GM23248 (cell line): Measurements from ENCODE around the gene CLCN6. TPM values are rescaled to one million over a fixed set of nuclear protein-coding genes. Genes with fewer than 3 reads are reported as not detected.

Source experiments
- DNase-seq: peaks from one replicate; pipeline ENCODE4 v3.0.0-alpha.2; 2015
- H2AFZ ChIP-seq: fragments of 200-600 bp; sonication (generic); 2 replicates; pipeline ENCODE4 v1.6.1; 2016; ENCODE audit warnings: antibody characterized with exemption
- H3F3A ChIP-seq: fragments of 200-600 bp; sonication (generic); 2 replicates; pipeline ENCODE4 v1.6.1; 2016; ENCODE audit warnings: mild to moderate bottlenecking, antibody characterized with exemption, mixed run types; ENCODE audit not compliant: insufficient read depth
- H3K27ac ChIP-seq: fragments of 200-600 bp; sonication (generic); 2 replicates; pipeline ENCODE4 v1.5.1; 2016; ENCODE audit warnings: mild to moderate bottlenecking
- H3K27me3 ChIP-seq: fragments of 200-600 bp; sonication (generic); replicated peaks from 2 replicates; pipeline ENCODE4 v1.6.1; 2016; ENCODE audit warnings: mild to moderate bottlenecking; ENCODE audit not compliant: insufficient read depth
- H3K36me3 ChIP-seq: fragments of 200-600 bp; sonication (generic); 2 replicates; pipeline ENCODE4 v1.6.1; 2016; ENCODE audit warnings: low read depth, mild to moderate bottlenecking
- H3K4me1 ChIP-seq: fragments of 200-600 bp; sonication (generic); 2 replicates; pipeline ENCODE4 v1.6.1; 2016; ENCODE audit warnings: mild to moderate bottlenecking; ENCODE audit not compliant: insufficient read depth
- H3K4me2 ChIP-seq: fragments of 200-600 bp; sonication (generic); one replicate; pipeline ENCODE4 v1.6.1; 2016; ENCODE audit warnings: mild to moderate bottlenecking; ENCODE audit not compliant: unreplicated experiment
- H3K4me3 ChIP-seq: fragments of 200-600 bp; sonication (generic); 2 replicates; pipeline ENCODE4 v1.5.1; 2016; ENCODE audit warnings: mild to moderate bottlenecking
- H3K79me2 ChIP-seq: fragments of 200-600 bp; sonication (generic); 2 replicates; pipeline ENCODE4 v1.6.1; 2016; ENCODE audit warnings: mild to moderate bottlenecking; ENCODE audit not compliant: insufficient read depth
- H3K9ac ChIP-seq: fragments of 200-600 bp; sonication (generic); 2 replicates; pipeline ENCODE4 v1.6.1; 2016; ENCODE audit warnings: mild to moderate bottlenecking
- H3K9me2 ChIP-seq: fragments of 200-600 bp; sonication (generic); 2 replicates; pipeline ENCODE4 v1.6.1; 2016; ENCODE audit warnings: mixed run types, mild to moderate bottlenecking, moderate library complexity; ENCODE audit not compliant: insufficient read depth
- H3K9me3 ChIP-seq: fragments of 200-600 bp; sonication (generic); one replicate; pipeline ENCODE4 v1.6.1; 2017; ENCODE audit warnings: low read depth
- H4K20me1 ChIP-seq: fragments of 200-600 bp; sonication (generic); 2 replicates; pipeline ENCODE4 v1.6.0; 2016; ENCODE audit not compliant: insufficient read depth
- EZH2 ChIP-seq: fragments of 200-600 bp; sonication (generic); IDR thresholded peaks from 2 replicates; pipeline ENCODE4 v1.6.1; 2018; ENCODE audit warnings: antibody characterized with exemption, mild to moderate bottlenecking; ENCODE audit not compliant: insufficient read depth, poor library complexity, severe bottlenecking
- EZH2phosphoT487 ChIP-seq: fragments of 200-600 bp; sonication (generic); IDR thresholded peaks from 2 replicates; pipeline ENCODE4 v1.6.1; 2018; ENCODE audit warnings: antibody characterized with exemption, moderate library complexity, mild to moderate bottlenecking, low read depth; ENCODE audit not compliant: insufficient read depth
- WGBS, 2 experiments: methylation state at CpG; one replicate each; pipeline ENCODE4 v1.1.6; 2015 to 2017; ENCODE audit warnings: low lambda C conversion rate in 2 of 2, low coverage in 1 of 2; ENCODE audit errors: missing lambda C conversion rate in 2 of 2; 5-methylcytosine and 5-hydroxymethylcytosine counted together
- in situ Hi-C: fragments of 300-500 bp; cut with MboI; formaldehyde crosslinking; loops from 2 replicates; pipeline ENCODE4 v1.15.0; 2020
- polyA plus RNA-seq: library from polyadenylated mRNA; unstranded; fragments of >200 nt; fragmentation: Nextera tagmentation; extraction: Ambion mirVana; gene quantifications from 2 replicates; pipeline ENCODE4 v1.2.1, GENCODE V29; 2016
- total RNA-seq: library from RNA; depleted of rRNA; stranded (reverse); fragments of >200 nt; shearing (Covaris generic); gene quantifications from 2 replicates; pipeline ENCODE4 v1.2.3, GENCODE V29; 2014

CLCN6 gene
- total and polyA plus RNA-seq, 2 experiments from 2014 or later, result 4.9 to 5.4 TPM

GRCh38 chr1:11858158-11858557 is 52.2 kb downstream of the CLCN6 start:
- no peaks in the 10 kb centered on the region for H3F3A ChIP-seq
- H3K4me2 ChIP-seq, result no peak overlapping the region
- H3K9me2 ChIP-seq, result no peaks in the 10 kb centered on the region
- H3K4me3 ChIP-seq, result no peak overlapping the region
- H3K9ac ChIP-seq, result no peak overlapping the region
- in situ Hi-C loops, result no loop called here
- no peaks in the 10 kb centered on the region for H3K4me1 ChIP-seq
- no peak overlapping the region for H2AFZ ChIP-seq
- DNase-seq, result no peak
- WGBS, 2 experiments, result 51 to 62% methylated on average over 14 of the region's 14 CpGs
- peaks cover 52% of the 10 kb centered on the region for H3K27me3 ChIP-seq
- no peaks in the 10 kb centered on the region for H3K79me2 ChIP-seq
- no peaks in the 10 kb centered on the region for H3K36me3 ChIP-seq
- no peak overlapping the region for H3K27ac ChIP-seq
- no peaks in the 10 kb centered on the region for H3K9me3 ChIP-seq
- TF ChIP-seq EZH2phosphoT487, result no peak
- no peak for TF ChIP-seq EZH2
- H4K20me1 ChIP-seq, result no peaks in the 10 kb centered on the region

DNA sequence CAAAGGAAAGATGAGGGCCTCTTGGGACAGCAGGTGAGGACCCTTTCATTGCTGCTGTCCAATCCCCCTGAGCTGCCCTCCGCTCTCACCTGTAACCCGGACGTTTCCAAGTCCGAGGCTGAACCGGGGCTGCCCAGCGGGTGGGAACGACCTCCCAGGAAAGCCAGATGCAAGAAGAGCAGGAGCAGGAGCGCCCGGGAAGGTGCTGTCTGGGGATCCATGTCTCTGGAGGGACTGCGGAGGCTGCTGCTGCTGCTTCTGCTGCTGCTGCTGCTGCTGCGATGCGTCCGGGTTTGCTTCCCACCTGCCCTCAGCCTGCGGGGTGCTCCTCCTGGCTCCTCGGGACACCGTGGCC is 52.6 kb downstream of the CLCN6 start, which contains the start of gene NPPB:
Gene NPPB (minus strand): TSS at position 333 of the 355 bp plus-strand sequence. CDS start 112 bp downstream, at position 221.
- Histone ChIP-seq H3K4me3 (no peak within 1 kb of the TSS), H3K27ac (no peak within 1 kb of the TSS), H3K4me2 (no peak within 1 kb of the TSS), H3K36me3 (no peaks in the 10 kb centered on the region), H3K9me2 (no peaks in the 10 kb centered on the region), H3K27me3 (peaks cover 52% of the 10 kb centered on the region), H3K9me3 (no peaks in the 10 kb centered on the region), H3F3A (no peaks in the 10 kb centered on the region), H3K79me2 (no peaks in the 10 kb centered on the region), H3K9ac (no peak within 1 kb of the TSS), H2AFZ (no peak within 1 kb of the TSS), H3K4me1 (no peaks in the 10 kb centered on the region), H4K20me1 (no peaks in the 10 kb centered on the region)
- DNase-seq, result no peak
- 16% methylated on average over 16 of the region's 16 CpGs for WGBS, 2 experiments
- in situ Hi-C loops, result no loop called here
- TF ChIP-seq EZH2phosphoT487 (no peak), EZH2 (no peak)

- Histone ChIP-seq H3K36me3 (no peaks in the 10 kb centered on the region), H4K20me1 (no peaks in the 10 kb centered on the region), H3K27ac (no peak overlapping the region), H3K79me2 (no peaks in the 10 kb centered on the region), H3K4me1 (no peaks in the 10 kb centered on the region), H3K9me3 (no peaks in the 10 kb centered on the region), H3K9ac (no peak overlapping the region), H3K4me3 (no peak overlapping the region), H3K27me3 (peaks cover 52% of the 10 kb centered on the region), H3F3A (no peaks in the 10 kb centered on the region), H3K9me2 (no peaks in the 10 kb centered on the region), H2AFZ (no peak overlapping the region), H3K4me2 (no peak overlapping the region)
- in situ Hi-C loops, result no loop called here
- peak; percentile 63 for DNase-seq
- 2 to 4% methylated on average over 28 to 45 of the region's 53 CpGs for WGBS, 2 experiments
- TF ChIP-seq EZH2phosphoT487 (no peak), EZH2 (no peak)
These were observed 53.2 kb downstream of the CLCN6 start for GRCh38 chr1:11858968-11859871.

GRCh38 chr1:11860083-11860482 is 54.1 kb downstream of the CLCN6 start:
- H3K9me2 ChIP-seq, result no peaks in the 10 kb centered on the region
- H3K4me1 ChIP-seq, result no peaks in the 10 kb centered on the region
- H3K79me2 ChIP-seq, result no peaks in the 10 kb centered on the region
- no peak overlapping the region for H3K27ac ChIP-seq
- in situ Hi-C loops, result no loop called here
- no peaks in the 10 kb centered on the region for H3F3A ChIP-seq
- H3K9me3 ChIP-seq, result no peaks in the 10 kb centered on the region
- H2AFZ ChIP-seq, result no peak overlapping the region
- H3K9ac ChIP-seq, result no peak overlapping the region
- DNase-seq, result no peak
- H3K27me3 ChIP-seq, result peaks cover 52% of the 10 kb centered on the region
- H3K4me3 ChIP-seq, result no peak overlapping the region
- 14 to 19% methylated on average over 1 to 2 of the region's 2 CpGs for WGBS, 2 experiments
- no peaks in the 10 kb centered on the region for H3K36me3 ChIP-seq
- H3K4me2 ChIP-seq, result no peak overlapping the region
- H4K20me1 ChIP-seq, result no peaks in the 10 kb centered on the region
- TF ChIP-seq EZH2 (no peak), EZH2phosphoT487 (no peak)
